ENCODE measurements around the gene ASAP3.

ASAP3 gene

DNA sequence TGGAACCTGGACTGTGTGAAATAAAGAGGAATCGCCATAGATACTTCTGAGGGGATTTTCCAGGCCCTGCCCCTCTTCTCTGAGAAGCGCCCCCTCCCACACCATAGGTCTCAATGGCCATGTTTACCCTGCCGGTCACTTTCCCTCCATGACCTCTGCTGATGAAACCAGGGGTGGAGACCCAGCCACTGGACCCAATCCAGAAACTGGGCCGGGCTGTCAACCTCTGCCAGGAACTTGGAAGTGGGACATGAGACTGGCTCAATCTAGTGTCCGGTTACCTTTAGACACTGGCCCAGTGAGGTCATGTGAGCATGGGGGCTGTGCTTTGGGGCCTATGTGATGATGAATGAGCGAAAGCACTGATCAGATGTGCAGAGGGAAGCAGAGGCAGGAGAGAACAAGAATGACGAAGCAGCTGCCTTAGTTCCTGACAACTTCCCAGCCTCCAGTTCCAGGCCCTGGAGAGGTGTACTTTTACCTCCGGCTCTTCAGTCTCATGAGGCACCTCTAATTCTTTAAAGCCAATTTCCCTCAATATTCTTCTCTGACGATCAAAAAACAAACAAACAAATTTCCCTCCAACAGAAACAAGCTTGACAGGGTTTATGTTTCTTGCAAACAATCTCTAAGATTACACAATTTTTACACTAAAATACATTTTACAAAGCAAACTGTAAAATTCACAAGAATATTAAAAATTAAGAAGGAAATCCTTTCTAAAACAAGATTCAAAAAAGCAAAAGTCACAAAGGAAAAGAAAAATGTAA, 4.9 kb downstream of the ASAP3 start:
- in situ Hi-C loops (cut with HindIII; ENCODE audit: low sequenced_read_pairs) = no loop called here

- in situ Hi-C loops (cut with HindIII; ENCODE audit: low sequenced_read_pairs) = no loop called here
Observed at GRCh38 chr1:23477359-23478144, 6.4 kb downstream of the ASAP3 start.

- in situ Hi-C loops (cut with HindIII; ENCODE audit: low sequenced_read_pairs) = no loop called here
Observed at GRCh38 chr1:23475641-23476040, 8.3 kb downstream of the ASAP3 start.

DNA sequence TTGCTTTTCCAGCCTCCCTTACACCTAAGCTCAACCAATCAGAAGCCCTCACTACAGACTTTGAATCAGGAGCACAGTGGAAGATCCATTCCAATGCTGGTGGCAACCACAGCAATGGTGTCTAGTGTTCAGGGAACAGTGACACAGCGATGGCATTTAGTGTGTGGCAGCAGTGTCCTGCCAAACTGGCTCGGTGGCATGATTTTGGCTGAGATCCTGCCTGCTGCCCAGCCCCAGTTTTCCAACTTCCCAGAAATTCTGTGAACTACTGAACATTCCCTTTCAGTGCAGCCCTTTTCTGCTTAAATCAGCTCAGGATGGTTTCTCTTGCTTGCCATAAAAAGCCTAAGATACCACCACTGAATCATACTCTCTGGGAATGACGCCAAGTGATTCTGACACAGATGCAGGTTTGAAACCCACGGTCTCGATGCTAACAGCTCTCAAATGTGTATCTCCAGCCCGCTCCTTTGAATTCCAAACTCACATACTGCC, 8.8 kb downstream of the ASAP3 start:
- in situ Hi-C loops (cut with HindIII; ENCODE audit: low sequenced_read_pairs) = no loop called here

- in situ Hi-C loops (cut with HindIII; ENCODE audit: low sequenced_read_pairs) = no loop called here
Observed at GRCh38 chr1:23473037-23473800, 10.8 kb downstream of the ASAP3 start.

- in situ Hi-C loops (cut with HindIII; ENCODE audit: low sequenced_read_pairs) = no loop called here
Observed at GRCh38 chr1:23472351-23473036, 11.5 kb downstream of the ASAP3 start.

DNA sequence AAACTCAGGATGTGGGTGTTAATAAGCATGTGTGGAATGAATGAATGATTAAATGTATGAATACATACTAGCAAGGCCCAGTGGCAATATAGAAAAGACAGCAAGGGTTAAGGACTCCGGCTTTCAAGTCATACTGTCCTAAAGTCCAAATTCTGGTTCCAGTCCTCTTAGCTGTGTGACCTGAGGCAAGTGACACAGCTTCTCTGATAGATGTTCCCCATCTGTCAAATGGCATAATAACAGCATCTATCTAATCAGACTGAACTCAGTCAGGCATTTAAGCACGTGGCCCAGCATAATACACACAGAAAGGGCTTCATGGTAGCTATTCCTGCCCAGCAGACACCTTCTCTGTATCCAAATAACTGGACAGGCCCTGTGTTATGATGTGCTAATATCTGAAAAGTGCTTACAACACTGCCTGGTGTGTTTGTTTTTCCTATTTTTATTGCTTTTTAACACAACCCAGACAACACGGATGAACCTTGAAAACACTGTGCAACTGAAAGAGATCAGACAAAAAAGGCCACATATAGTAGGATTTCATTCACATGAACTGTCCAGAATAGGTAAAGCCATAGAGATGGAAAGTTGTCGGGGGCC, 12.4 kb downstream of the ASAP3 start:
- in situ Hi-C loops (cut with HindIII; ENCODE audit: low sequenced_read_pairs) = no loop called here

DNA sequence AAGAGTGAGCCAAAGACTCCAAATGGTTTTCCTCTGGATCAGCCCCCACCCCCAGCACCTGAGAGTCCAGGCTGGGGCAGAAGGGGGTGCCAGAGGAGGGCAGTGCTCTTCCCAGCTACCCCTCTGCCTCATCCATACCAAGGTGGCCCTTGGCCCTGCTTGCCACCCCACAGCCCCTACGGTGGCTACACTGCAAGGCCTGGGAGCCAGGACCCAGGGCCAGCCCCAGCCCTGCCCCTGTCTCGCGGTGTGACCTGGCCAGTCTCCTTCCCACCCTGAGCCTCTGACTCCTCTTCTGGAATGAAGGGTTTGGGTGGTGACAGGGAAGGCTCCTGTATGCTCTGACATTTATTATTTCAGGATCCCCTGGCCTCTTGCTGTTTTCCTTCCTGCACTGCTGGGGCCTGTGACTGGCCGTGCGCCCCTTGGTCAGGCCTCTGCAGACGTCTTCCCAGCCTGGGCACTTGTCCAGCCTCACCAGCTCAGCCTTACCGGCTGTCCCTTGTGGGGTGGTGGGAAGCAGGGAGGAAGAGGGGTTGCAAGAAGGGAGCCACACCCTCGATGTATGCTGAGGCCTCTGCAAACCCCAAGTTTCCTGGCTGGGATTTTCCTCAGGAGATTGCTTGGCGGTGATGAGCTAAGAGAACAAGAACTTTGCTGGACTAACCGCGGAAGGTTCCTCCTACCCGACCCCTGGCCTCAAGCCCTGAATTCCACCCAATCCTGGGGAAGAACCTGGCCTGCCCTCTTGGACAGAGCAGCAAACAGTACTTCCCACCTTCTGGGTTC, 13.5 kb downstream of the ASAP3 start:
- in situ Hi-C loops (cut with HindIII; ENCODE audit: low sequenced_read_pairs) = no loop called here

DNA sequence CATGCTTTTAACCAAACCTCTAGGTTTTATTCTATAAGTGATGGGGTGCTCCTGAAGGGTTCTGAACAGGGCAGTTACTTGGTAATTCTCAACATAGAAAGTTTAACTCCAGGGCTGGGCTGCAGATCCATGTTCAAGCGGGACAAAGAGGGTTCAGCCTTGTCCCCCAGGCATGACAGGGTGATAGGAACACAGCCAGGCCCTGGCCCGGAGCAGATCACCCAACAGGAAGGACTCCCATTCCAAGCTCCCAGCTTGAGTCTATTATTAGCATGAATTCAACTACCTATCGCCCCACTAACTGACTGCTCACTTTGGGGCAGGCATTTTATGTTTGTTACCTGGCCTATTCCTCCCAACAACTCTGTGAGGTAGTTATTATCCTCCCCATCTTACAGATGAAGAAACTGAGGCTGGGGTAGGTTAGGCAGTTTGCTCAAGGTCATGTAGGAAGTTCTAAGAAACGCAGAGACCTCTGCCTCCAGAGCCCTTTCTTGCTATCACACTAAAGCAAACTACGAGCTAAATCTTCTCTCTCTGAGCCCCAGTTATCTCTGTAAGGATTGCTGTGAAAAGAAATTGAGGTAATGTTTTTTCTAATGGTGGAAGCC, 14.5 kb downstream of the ASAP3 start:
- in situ Hi-C loops (cut with HindIII; ENCODE audit: low sequenced_read_pairs) = no loop called here

- in situ Hi-C loops (cut with HindIII; ENCODE audit: low sequenced_read_pairs) = no loop called here
Observed at GRCh38 chr1:23466423-23466989, 17.5 kb downstream of the ASAP3 start.

- in situ Hi-C loops (cut with HindIII; ENCODE audit: low sequenced_read_pairs) = no loop called here
Observed at GRCh38 chr1:23463286-23463685, 20.7 kb downstream of the ASAP3 start.

GRCh38 chr1:23462766-23463165, 21.2 kb downstream of the ASAP3 start:
- in situ Hi-C loops (cut with HindIII; ENCODE audit: low sequenced_read_pairs) = no loop called here

- in situ Hi-C loops (cut with HindIII; ENCODE audit: low sequenced_read_pairs) = no loop called here
Observed at GRCh38 chr1:23461050-23461449, 22.9 kb downstream of the ASAP3 start.

GRCh38 chr1:23460519-23460918, 23.5 kb downstream of the ASAP3 start:
- in situ Hi-C loops (cut with HindIII; ENCODE audit: low sequenced_read_pairs) = no loop called here

- in situ Hi-C loops (cut with HindIII; ENCODE audit: low sequenced_read_pairs) = no loop called here
Observed at GRCh38 chr1:23459338-23459757, 24.6 kb downstream of the ASAP3 start.

DNA sequence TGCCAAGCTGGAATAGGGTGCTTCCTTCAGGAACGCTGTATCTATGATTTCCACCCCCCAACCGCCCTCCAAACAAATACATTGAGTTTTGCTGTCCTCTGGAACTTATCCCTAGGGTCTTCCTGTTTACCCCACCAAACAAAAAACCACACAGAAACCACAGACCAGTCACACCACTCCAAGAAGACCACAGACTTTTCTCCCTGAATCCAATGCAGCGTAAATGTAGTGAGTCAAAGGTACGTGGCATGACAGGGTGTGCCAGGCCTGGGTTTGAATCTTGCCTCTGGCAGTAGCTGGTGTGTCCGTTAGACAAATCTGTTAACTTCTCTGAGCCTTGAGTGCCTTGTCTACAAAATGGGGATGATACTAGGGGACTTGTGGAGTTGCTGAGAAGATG, 27.8 kb downstream of the ASAP3 start:
- in situ Hi-C loops (cut with HindIII; ENCODE audit: low sequenced_read_pairs) = no loop called here

- in situ Hi-C loops (cut with HindIII; ENCODE audit: low sequenced_read_pairs) = no loop called here
Observed at GRCh38 chr1:23453455-23454000, 30.5 kb downstream of the ASAP3 start.

- in situ Hi-C loops (cut with HindIII; ENCODE audit: low sequenced_read_pairs) = no loop called here
Observed at GRCh38 chr1:23452011-23452411, 32.0 kb downstream of the ASAP3 start.

DNA sequence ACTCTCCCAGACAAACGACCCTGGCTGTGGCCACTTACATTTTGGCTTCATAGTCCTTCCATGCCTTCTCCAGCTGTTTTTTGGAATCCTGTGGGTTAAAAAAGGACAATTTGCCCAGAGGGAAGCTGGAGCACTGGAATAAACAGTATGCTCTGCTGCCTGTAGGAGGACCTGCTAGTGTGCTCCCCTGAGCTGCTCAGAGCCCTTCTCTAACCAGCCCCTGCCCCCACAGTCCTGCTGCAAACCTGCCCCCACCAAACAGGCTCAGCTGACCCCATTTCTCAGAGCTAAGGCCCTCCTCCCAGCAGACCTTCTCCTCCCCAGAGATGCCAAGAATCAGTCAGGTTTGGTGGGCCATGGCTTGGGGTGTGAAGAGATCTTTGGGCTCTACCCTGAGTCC, 32.5 kb downstream of the ASAP3 start:
- in situ Hi-C loops (cut with HindIII; ENCODE audit: low sequenced_read_pairs) = no loop called here

All from DLD1 (cell line).